K562 (cell line): Measurements from ENCODE around the gene GZMM. TPM values are rescaled to one million over a fixed set of nuclear protein-coding genes. Genes with fewer than 3 reads are reported as not detected.
A peak's percentile ranks its signal among the peaks of the same experiment; 100 is the strongest.

Source experiments
- CHD7 ChIP-seq: fragments of 200-600 bp; sonication (generic); IDR thresholded peaks from one replicate; pipeline ENCODE4 v1.6.1; 2012; ENCODE audit warnings: mild to moderate bottlenecking, low read depth, low read length, inconsistent platforms
- DPF2 ChIP-seq: fragments of 450-650 bp; IDR thresholded peaks from 2 replicates; pipeline ENCODE4 v1.6.1; 2016
- ESRRB ChIP-seq: fragments of 250-450 bp; sonication (Bioruptor Pico); IDR thresholded peaks from 2 replicates; pipeline ENCODE4 v1.5.0; 2020; ENCODE audit warnings: mild to moderate bottlenecking, moderate library complexity, borderline replicate concordance
- L3MBTL2 ChIP-seq: fragments of 450-650 bp; IDR thresholded peaks from 2 replicates; pipeline ENCODE4 v1.6.1; 2016; ENCODE audit warnings: mild to moderate bottlenecking, moderate library complexity
- NFE2 ChIP-seq: IDR thresholded peaks from 2 replicates; pipeline ENCODE4 v1.6.1; 2014; ENCODE audit warnings: antibody characterized with exemption, low read depth
- NR1H2 ChIP-seq: sonication (generic); formaldehyde crosslinking; IDR thresholded peaks from 2 replicates; pipeline ENCODE4 v1.4.0; 2020; ENCODE audit warnings: mild to moderate bottlenecking, missing genetic modification reagents
- PHB2 ChIP-seq: fragments of 450-650 bp; IDR thresholded peaks from 2 replicates; pipeline ENCODE4 v1.6.1; 2017; ENCODE audit warnings: low read depth
- SMAD3 ChIP-seq: fragments of 450-650 bp; formaldehyde crosslinking; conservative IDR thresholded peaks from 2 replicates; pipeline ENCODE4 v1.4.0; 2020; ENCODE audit warnings: mild to moderate bottlenecking
- SRSF1 ChIP-seq: fragments of 200-400 bp; formaldehyde crosslinking; IDR thresholded peaks from 2 replicates; pipeline ENCODE4 v1.6.1; 2017; ENCODE audit warnings: mild to moderate bottlenecking, low read depth, low read length, moderate library complexity
- TRIM24 ChIP-seq, 2 experiments: fragments of 450-650 bp; IDR thresholded peaks; 2 replicates each; pipeline ENCODE4 v1.6.1; 2016
- ZNF124 ChIP-seq: sonication (generic); formaldehyde crosslinking; IDR thresholded peaks from 2 replicates; pipeline ENCODE4 v1.8.1; 2022; ENCODE audit warnings: missing genetic modification reagents
- ZNF280A ChIP-seq: fragments of 450-650 bp; IDR thresholded peaks from 2 replicates; pipeline ENCODE4 v1.6.1; 2018; ENCODE audit warnings: mild to moderate bottlenecking, low read depth; ENCODE audit not compliant: partially characterized antibody
- ZNF668 ChIP-seq: fragments of 250-450 bp; sonication (Bioruptor Pico); IDR thresholded peaks from 2 replicates; pipeline ENCODE4 v1.8.0; 2022; ENCODE audit warnings: mild to moderate bottlenecking, inconsistent platforms
- polyA plus RNA-seq, 8 experiments: library from polyadenylated mRNA; depleted of rRNA in 4 of 8; stranded (reverse) in 5 of 8; unstranded in 3 of 8; fragments of >200 nt; fragmentation: Nextera tagmentation in 2 of 8; fragmentation: Illumina TruSeq in 1 of 8; extraction: Ambion mirVana in 2 of 8; extraction: Trizol in 1 of 8; gene quantifications; 2 replicates each; pipeline versions ENCODE4 v1.2.1 to v1.2.3, GENCODE V29; 2011 to 2014; ENCODE audit warnings: inconsistent platforms in 1 of 8, missing spikeins in 1 of 8
- total RNA-seq, 7 experiments: library from RNA; depleted of rRNA in 6 of 7; stranded (reverse); fragments of >200 nt in 6 of 7; fragmentation: Illumina TruSeq in 2 of 7; extraction: Trizol in 2 of 7; gene quantifications; 2 replicates each; pipeline versions ENCODE4 v1.2.1 to v1.2.3, GENCODE V29; 2011 to 2021; ENCODE audit warnings: low replicate concordance in 1 of 7
- TF ChIP-seq, protein P1 (sequence below), 2 experiments: fragments of 450-650 bp in 1 of 2; sonication (generic) in 1 of 2; formaldehyde crosslinking in 1 of 2; IDR thresholded peaks in 1 of 2; conservative IDR thresholded peaks in 1 of 2; 2 replicates each; pipeline versions ENCODE4 v1.6.1 to v1.8.1; 2016 to 2023; ENCODE audit warnings: mild to moderate bottlenecking in 2 of 2, moderate library complexity in 2 of 2, inconsistent platforms in 1 of 2, missing genetic modification reagents in 1 of 2

GZMM gene
- total and polyA plus RNA-seq, 9 of the 15 experiments (the other 6 are each of a cell fraction or from before 2014, with no cell fraction given): 0.08 to 2.6 (median 0.70) TPM; not detected in 2

DNA sequence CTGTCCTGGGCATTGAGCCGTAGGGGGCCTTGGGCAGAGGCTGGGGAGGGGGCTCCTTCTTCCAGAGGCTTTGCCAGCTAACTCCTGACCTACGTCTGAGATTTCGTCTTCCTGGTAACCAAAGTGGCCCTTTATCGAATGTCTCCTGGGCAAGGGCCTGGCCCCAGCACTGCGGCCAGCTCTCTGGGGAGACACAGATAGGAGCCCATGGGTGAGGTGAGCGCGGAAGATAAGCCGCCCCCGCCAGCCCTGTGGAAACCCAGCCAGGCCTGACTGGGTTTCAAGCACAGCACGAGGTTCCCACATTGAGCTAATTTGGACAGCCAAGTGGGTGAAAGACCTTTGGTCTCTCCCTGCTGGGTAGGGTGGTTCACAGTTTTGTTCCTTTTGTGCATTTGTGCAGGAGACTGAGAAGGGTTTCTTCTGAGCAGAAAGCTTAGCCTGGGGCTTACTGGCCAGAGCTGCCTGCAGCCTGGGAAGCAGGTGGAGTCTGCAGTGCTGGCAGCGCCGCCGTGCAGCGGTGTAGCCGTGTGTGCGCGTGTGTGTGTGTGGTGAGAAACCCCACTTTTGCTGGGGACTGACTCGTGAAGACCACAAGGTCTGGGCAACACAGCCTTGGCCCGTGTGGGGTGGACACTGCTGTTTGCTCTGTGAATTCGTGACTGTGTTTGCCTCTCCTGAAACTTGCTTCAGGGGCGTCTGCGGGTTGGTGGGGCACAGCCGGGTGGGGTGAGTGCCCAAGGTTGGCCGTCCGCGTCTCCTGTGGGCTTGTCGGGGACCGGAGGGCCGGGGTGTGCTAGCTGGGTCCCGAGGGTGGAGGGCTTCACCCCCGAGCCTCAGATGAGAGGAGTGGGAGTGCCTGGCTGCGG is 31.0 kb downstream of the GZMM start (continued):
- TF ChIP-seq ZNF668 (CRISPR knock-in tag): no peak
- no peak for TF ChIP-seq NR1H2 (CRISPR knock-in tag)
- TF ChIP-seq ESRRB (CRISPR knock-in tag): no peak
- TF ChIP-seq L3MBTL2: peak; percentile 93
- TF ChIP-seq PHB2: peak; percentile 94
- peak; percentile 91 to 93 for TF ChIP-seq TRIM24 (IDR thresholded peaks at IDR 0.05)
- peak; percentile 98 for TF ChIP-seq DPF2
- no peak for TF ChIP-seq ZNF124 (CRISPR knock-in tag)
- TF ChIP-seq SRSF1: no peak
- TF ChIP-seq SMAD3 (CRISPR knock-in tag): 0 out of 2 replicates have a peak, but pooled peaks have one; percentile 29
- TF ChIP-seq, protein P1, sequence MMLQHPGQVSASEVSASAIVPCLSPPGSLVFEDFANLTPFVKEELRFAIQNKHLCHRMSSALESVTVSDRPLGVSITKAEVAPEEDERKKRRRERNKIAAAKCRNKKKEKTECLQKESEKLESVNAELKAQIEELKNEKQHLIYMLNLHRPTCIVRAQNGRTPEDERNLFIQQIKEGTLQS (IDR thresholded peaks at IDR 0.05): no peak
- TF ChIP-seq, protein P1 (CRISPR knock-in tag; conservative IDR thresholded peaks at IDR 0.05): no peak
- TF ChIP-seq CHD7: no peak
- no peak for TF ChIP-seq ZNF280A
- TF ChIP-seq NFE2: peak; percentile 31; the same call in 1 of the 2 replicates
